C4-2B (cell line): ENCODE results near the gene ITGB4.

Source experiments
- CTCF ChIP-seq: fragments of 450-650 bp; conservative IDR thresholded peaks from 2 replicates; pipeline ENCODE4 v1.5.1; 2017; ENCODE audit warnings: mild to moderate bottlenecking
- ZFX ChIP-seq: fragments of 450-650 bp; IDR thresholded peaks from 2 replicates; pipeline ENCODE4 v1.6.1; 2017

GRCh38 chr17:75756451-75757085, 35.3 kb downstream of the ITGB4 start:
- TF ChIP-seq CTCF (no peak), ZFX (no peak)
